Activated CD4-positive, CD25-positive, alpha-beta regulatory T cell treated with anti-CD3 and anti-CD28 coated beads, Interleukin-2, amount 50 U/mL, for 24 hours (primary cell): Measurements from ENCODE around the gene MYOM1.
"Not testable (repeated sequence)": the region's sequence is repeated elsewhere in the genome, so short reads cannot be mapped to it uniquely, and the experiment has no call there.

Experiments used
- ATAC-seq, 2 donors: fragments of 150-1000 bp; cut with Tn5 transposase; one replicate each; pipeline ENCODE4 v1.10.0; 2021; ENCODE audit warnings: mild to moderate bottlenecking in 1 of 2, moderate library complexity in 1 of 2

Gene MYOM1

DNA sequence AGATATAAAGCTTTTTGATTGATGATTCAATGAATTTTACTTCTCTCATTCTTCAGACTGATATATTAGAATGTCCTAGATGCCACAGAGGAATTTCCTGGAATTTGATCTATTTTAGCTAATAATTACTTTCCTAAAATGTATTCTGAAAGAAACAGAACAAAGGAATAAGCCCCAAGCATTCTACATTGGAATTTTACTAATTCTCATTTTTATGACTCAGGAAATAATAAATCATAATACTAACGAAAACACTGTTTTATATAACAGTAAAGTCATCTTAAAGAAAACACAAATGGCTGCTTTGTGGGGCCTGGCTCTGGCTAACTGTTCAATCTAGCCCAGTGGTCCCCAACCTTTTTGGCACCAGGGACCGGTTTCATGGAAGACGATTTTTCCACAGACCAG is 138.2 kb downstream of the MYOM1 start:
- no peak for ATAC-seq

DNA sequence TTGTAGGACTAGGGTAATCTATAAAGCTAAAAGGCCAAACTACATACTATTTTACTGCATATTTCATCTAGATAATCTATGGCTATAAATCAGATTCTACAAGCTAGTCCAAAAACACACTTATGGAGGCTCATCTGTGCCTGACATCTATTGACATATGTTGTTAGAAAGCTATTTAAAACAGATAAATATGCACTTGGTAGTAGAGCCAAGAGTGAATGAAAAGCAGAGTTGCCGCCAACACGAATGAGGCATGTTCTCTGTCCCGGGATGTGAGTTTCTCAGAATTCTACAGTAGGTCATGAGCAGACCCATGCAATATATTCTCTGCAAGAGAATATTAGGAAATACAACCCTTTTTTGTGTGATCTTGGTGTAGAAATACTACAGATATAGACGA is 140.1 kb downstream of the MYOM1 start:
- ATAC-seq: no peak

DNA sequence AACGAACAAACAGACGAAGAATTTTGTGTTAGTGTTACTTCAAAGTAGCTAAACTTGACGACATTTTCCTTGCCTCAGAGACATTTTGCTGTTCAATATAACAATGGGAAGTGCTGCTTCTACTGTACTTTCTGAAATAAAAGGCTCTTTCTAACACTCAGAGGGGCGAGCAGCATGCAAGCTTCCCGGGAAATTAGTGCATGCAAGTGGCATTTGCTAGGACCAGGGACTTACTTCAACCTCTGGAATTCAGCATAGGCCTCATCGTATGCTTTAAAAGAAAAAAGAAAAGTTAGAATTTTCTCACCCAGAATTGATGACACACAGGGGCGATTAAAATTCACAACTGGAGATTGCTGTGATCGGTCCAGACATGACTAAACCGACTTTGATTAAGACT is 144.3 kb downstream of the MYOM1 start:
- ATAC-seq: no peak

DNA sequence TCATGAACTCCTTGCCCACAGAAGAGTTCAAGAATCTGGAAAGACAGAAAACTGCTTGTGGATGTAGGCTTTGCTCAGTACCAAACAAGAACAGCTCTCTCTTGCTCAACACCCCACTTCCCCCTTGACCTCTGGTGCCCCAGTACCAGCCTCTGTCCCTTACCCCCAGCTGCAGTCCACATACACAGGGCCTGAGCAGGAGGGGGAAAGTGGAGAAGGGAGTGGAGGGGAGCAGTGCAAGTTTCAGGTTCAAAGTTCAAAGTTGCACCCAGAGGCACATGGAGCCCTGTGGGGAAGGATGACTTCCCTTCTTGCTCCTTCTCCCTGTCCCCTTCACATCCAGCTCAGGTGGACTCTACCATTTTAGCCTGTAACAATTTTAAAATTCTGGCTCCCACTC is 145.7 kb downstream of the MYOM1 start:
- no peak for ATAC-seq

DNA sequence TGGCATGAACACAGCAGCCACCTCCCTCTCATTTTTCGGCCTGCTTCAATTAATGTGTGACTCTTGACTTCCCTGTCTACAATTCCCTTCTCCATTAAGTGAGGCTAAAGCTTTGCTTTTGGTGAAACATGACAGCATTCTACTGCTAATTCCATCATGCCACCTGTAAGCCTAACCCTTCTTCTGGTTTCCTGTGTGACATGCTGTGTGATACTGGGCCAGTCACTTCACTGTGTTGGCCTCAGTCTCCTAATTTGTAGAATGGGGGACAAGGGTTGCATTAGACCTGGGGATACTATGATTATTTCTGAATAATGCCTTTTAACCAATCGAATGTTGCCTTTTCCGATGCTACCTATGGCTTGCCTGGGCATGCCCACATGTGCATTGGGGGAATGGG is 146.4 kb downstream of the MYOM1 start:
- ATAC-seq: not testable (repeated sequence)

DNA sequence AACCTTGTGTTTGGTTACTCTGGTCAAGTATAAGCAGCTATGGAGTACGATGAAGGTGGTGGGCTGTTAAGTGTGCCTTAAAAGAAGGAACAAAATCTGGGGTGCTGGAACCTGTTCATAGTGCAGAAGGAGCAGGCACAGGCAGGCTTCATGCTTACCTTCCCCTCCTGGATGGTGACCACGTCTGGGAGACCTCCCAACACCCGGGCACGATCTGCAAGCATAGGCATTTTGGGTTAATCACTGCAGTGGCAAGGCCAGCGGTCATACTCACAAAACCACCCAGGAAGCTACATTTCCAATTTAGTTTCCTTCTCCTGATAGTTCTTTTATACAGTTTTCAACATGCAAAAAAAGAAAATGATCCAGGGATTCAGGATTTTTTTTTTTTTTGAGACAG is 148.1 kb downstream of the MYOM1 start:
- ATAC-seq: no peak

DNA sequence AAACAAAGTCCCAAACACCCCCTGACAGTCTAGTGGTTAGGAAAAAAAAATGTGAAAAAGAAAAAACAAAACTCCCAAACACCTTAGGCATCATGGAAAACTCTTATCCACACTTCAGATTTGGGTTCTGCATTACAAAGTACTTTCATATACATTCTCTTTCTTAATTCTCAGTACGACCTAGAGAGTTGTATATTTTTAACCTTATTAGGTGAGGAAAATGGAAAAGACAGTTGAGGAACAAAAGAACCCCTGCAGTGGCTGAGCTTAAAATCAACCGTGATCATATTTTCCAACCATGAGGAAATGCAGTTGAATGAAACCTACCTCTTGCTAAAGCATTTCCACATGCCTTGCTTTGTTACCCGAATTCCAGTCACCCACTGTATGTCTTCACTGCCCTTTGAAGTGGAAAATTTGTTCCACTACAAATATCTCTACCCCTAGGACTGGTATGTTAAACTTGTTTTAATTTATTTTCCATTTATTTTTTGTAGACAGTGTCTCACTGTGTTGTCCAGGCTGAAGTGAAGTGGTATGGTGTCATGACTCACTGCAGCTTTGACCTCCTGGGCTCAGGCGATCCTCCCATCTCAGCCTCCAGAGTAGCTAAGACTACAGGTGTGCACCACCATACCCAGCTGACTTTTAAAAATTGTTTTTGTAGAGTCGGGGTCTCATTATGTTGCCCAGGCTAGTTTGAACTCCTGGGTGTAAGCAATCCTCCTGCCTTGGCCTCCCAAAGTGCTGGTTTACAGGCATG is 149.9 kb downstream of the MYOM1 start:
- no peak for ATAC-seq

DNA sequence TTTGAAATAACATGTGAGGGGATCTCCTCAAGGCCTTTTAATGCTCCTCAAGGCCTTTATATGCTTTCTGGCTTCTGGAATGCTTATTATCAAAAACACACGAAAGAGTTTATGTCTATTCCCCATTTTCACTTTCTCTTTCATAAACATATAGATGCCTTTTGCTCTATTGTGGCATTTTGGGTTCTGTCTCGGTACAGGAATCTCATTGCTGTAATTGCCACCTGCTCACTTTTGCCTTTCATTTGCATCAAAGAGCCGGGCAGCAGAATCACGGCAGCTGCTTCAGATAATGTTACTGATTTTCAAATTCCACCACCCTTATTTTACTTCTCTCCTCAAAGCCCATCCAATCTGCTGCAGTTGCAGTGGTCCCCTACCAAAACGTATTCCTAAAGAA is 152.0 kb downstream of the MYOM1 start:
- no peak for ATAC-seq

DNA sequence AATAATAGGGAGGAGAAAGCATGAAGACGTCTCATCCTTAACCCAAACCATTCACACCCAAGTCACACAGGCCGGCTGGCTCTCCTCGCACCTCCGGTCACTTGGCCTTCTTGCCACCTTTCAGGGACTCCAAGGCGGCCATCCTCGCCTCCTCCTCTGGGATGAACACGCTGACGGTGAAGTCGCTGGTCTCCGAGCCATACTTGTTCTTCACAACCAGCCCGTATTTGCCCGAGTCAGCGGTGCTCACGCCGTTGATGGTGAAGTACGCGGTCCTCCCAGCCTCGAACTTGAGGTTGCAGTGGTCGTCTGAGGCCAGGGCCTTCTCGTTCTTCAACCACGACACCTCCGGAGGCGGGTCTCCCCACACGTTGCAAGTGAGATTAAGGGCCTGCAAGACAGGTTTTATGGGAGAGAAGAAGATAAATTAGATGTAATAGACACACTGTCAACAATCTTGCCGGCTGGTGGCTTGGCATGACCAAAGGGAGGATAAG is 152.6 kb downstream of the MYOM1 start:
- no peak for ATAC-seq

DNA sequence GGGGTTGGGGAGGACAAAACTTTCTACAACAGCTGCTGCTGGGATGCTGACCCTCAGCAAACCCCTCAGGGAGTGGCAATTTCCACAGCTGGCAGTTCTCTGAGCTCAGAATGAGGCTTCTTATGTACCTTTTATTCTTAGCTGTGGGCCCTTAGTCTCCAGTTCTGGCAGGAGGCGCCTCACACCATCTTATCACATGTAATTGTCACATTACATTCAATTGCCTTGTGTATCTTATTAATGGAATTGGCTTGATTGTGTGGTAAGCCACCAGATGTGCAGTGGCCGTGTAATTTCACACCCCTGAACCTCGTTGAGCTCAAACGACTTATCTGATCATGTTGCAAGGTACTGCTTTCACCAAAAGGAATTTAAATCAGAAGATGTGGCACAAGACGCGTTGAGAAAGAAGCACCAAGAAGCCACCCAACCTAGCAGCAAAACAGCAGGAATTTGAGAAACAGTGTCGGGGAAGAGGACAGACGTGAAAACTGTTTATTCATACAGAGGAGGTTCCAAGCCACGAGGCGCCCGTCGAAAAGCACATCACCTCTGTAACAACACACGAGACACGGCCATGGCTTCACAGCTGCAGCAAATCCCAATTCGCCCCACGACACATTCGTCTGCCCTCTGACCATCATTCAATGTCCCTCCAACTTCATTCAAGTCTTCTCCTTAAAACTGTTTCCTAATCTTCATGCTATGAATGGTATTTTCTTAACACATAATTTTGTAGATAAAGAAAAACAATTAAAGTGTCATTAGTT is 153.2 kb downstream of the MYOM1 start:
- no peak for ATAC-seq

DNA sequence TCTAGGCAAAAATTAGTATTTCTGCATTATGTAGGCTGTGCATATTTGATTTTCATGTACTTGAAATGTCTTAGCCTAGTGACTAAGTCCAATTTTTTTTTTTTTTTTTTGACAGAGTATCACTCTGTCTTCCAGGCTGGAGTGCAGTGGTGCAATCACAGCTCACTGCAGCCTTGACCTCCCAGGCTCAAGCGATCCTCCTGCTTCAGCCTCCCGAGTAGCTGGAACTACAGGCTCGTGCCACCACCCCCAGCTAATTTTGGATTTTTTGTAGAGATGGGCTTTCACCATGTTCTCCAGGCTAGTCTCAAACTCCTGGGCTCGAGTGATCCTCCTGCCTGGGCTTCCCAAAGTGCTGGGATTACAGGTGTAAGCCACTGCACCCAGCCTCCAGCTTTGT is 156.0 kb downstream of the MYOM1 start:
- not testable (repeated sequence) for ATAC-seq

DNA sequence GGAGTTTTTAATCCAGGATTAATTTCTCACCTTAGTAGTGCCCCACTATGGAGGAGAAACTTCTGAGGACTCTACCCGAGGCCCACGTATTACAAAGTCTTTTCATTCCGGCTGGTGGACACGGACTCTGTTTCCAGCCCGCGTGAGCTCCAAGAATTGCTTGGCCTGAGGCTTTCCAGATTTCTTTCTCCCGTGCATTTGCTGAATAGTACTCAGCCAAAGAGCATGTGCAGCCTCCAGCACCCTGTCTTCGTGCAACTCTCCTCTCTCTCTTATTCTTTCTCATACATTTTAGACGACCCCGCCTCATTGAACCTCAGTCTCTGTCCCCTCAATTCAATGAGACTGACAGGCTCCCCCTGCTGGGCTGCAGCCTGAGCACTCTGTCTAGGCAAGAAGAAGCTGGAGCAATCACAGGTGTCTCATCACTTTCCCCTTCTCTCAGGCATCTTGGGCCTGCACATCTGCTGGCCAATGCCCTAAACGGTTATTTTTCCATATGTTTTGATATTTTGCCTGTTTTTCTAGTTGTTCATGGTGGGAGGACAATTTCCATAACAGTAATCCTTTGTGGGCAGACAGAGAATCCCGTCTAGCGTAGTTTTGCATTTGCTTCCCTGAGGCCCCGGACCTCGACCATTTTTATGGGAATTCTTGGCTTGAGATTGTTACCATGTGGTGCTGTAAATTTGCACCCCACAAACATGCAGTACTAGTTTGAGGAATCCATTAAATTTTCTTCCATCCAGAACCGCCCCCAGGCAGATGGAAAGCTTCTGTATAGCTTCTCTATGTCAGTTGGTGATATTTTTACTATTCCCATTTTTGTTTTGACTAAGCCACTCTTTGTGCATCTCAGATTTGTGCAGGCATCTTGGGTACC is 156.7 kb downstream of the MYOM1 start:
- peak; percentile 36 to 40 for ATAC-seq

DNA sequence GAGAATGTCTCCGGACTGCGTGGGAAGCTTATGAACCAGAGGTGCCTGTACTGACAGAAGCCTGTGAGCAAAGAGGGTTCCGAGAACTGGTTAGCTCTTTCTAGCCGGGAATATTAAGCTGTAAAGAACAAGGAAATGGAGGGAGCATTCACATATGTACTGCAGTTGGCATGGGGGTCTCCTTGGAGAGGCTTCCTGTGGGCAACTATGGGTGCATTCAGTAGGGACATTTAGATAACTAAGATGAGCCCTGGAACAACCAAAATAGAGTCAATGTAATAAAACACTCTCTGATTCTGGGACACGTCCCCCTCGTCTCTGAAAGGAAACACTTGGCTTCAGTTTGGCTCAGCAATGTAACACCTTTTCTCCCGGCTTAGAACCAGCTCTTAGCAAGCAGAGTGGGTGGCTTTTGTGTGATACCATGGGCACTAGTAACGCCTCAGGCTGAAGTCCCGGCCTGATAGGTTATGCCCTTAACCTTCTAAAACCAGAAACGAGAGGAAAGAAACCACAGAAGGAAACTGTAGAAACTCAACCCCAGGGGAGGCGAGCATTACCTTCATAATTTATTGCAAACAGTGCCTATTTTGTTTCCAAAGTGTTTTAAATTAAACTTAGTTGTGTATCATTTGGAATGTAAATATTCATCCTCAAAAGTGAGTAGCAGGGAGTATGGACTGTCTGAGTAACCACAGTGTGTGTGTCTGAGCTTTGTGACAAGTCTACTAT is 158.0 kb downstream of the MYOM1 start:
- ATAC-seq: peak; percentile 52 to 61

DNA sequence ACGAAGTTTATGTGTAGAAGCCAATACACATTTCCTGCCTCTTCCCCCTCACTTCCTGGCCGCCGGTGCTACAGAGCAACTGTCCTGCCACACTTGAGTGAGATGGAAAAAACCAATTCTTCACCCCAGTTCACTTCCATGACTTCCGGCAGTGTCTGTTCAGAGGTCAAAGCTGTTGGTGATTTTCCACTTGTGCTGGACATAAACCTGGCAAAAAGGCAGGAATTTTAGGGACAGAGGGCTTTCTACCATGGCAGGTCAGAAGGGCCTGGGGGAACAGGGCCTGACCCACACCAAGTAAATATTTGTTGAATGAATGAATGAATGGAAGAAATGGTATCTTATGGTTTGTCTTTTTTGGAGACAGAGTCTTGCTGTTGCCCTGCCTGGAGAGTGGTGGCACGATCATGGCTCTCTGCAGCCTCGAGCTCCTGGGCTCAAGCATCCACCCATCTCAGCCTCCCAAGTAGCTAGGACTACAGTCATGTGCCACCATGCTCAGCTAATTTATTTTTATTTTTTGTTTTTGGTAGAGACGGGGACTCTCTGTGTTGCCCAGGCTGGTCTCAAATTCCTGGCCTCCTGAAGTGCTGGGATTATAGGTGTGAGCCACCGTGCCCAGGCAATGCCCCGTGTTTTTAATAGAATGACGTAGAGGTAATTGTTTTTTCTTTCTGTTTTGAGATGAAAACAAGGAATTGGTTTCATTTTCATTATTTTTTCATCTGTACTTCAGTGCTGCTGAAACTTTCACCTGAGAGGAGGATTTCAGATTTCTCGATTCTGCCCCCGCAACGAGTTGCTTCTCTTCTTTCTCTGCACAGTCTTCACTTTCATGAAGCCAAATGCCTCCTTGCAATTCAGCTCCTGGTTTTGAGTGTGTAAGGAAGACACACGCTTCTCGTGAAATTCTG is 158.8 kb downstream of the MYOM1 start:
- ATAC-seq: peak; percentile 39 to 50

DNA sequence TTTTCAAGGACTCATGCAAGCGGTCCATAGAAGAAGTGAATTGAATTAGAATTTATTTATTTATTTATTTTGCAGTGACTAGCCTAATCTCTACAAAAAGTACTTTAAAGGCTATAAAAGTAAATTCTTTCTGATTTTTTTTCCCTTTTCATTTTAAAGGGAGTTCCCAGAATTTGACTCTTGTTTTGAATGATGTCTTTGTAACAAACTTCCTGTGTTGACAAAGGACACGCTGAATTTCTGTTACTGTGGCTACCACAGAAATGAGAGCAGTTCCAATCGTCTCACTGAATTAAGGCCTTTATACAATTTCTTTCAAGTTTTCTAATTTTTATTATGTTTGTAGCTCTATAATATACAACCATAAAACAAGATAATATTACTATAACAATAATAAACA is 160.5 kb downstream of the MYOM1 start:
- no peak for ATAC-seq

DNA sequence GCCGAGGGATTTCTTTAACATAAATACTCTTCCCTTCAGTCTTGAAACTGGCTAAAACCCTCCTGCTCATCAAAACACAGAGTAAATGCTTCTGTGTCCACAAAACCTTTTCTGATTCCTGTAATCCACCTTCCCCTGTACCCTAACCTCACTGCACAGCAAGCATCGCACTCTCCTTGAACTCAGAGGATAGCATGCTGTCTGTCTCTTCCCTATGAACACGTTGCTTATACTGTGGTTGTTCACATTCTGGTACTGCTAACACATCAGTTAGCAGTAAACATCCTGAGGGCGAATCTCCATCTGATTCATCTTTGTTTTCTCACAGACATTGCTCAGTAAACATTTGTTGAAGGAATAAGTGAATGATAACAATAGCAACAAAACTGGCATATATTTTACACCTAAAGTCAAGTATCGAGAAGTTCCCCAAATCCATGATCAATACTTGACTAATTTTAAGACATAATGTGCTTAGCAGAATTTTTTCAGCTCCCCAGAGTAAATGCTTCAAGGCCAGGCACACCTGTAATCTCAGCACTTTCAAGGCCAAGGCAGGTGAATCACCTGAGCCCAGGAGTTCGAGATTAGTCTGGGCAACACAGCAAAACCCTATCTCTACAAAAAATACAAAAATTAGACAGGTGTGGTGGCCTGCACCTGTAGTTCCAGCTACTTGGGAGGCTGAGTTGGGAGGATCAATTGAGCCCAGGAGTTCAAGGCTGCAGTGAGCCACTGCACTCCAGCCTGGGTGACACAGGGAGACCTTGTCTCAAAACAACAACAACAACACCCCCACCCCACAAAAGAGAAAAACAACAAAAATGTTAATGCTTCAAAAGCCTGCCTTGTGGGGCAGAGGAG is 161.2 kb downstream of the MYOM1 start:
- peak; percentile 18 to 34 for ATAC-seq

DNA sequence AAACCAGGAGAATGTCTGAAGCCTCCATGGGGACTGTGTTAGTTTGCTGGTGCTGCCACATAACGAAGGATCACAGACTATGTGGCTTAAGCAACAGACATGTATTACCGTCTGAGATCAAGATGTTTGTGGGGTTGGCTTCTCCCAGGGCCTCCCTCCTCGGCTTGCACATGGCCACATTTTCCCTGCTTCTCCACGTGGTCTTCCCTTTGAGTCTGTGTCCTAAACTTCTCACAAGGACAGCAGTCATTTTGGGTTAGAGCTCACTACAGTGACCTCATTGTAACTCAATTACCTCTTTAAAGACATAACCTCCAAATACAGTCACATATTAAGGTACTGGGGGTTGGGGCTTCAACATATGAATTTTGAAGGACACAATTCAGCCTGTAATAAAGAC is 162.2 kb downstream of the MYOM1 start:
- no peak for ATAC-seq

DNA sequence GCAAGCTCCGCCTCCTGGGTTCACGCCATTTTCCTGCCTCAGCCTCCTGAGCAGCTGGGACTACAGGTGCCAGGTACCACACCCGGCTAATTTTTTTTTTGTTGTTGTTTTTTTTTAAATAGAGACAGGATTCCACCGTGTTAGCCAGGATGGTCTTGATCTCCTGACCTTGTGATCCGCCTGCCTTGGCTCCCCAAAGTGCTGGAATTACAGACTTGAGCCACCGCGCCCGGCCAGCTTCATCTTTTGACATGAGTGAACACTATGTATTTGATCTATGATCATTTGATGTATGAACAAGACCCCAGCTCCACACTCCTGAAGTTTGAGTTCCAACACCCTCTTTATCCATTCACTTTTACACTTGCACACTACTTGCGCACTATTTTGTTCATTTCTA is 163.5 kb downstream of the MYOM1 start:
- ATAC-seq: no peak

DNA sequence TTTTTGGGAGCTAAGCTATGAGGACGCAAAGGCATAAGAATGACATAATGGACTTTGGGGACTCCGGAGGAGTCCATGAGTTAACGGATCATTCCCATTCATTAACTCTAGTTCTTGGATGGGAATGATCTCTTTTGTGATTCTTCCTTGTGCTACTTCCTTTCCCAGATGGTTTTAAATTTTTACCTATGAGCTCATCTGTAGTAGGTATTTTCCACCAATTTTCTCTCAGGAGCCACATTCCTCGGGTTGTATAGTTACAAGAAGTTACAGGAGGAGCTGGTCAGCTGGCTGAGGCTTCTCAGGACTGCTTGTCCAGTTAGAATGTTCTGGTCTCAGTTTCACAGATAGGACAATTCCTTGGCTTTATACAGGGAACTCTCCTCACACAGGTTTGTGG is 164.0 kb downstream of the MYOM1 start:
- ATAC-seq: no peak

DNA sequence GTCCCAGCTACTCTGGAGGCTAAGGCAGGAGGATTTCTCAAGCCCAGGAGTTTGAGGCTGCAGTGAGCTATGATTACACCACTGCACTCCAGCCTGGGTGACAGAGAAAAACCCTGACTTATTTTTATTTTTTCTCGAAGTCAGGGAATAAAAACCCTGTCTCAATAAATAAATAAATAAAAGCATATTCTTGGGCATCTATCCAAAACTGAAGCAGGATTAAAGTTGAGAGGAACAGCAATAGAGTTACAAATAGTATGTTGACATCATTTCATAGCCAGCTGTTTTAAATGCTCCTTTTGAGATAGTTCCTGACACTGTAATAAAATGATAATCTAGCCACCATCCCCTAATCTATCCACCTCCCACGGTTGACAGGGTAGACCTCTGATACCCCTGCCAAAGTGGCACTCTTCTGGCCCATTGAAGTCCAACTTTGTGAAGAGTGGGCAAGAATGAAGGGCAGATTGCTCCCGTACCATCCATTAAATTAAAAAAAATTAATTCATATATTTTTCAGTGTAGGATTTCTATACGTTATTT is 164.5 kb downstream of the MYOM1 start:
- no peak for ATAC-seq
